ENCODE results near the gene ALKBH4. TPM values are rescaled to one million over a fixed set of nuclear protein-coding genes. Genes with fewer than 3 reads are reported as not detected.

The ALKBH4 gene
- total RNA-seq, 2 experiments from 2014 or later, result 2.9 to 3.5 TPM

DNA sequence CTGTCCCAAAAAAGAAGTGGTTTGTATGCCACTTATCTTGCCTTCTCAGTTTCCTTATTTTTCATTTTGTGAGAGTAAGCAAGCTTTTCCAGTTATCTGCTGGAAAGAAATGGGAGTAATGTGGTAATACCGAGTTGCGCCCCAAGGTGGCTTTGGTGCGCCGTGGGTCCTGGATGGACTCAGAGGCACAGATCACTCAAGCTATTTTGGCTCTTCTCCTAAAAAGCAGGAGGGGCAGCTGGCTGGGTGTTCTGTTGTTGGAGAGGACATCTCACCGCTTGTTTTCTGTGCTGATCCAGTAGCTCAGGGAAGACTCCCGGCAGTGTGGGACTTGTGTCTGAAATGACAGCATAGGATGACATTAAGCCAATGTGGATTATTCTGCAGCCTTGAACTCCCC lies 52.1 kb downstream of the ALKBH4 start:
- no peaks in the 10 kb centered on the region for H3K9me3 Mint-ChIP-seq
- H3K4me1 ChIP-seq (ENCODE audit: insufficient read depth, low read length), result peaks cover 39% of the 10 kb centered on the region
- H3K36me3 Mint-ChIP-seq (ENCODE audit: low read depth), result peaks cover 81% of the 10 kb centered on the region
- H3K36me3 ChIP-seq (ENCODE audit: insufficient read depth, low read length), result peaks cover 30% of the 10 kb centered on the region
- CTCF ChIA-PET, result interaction anchor here (0.8 to 3.2 kb wide), 13 partner anchors 14 to 61 kb away, joined by 3 to 43 read pairs (median 6); partner anchors contain the start of genes ALKBH4, LRWD1, ORAI2 and PRKRIP1
- no peak overlapping the region for H3K27ac ChIP-seq (ENCODE audit: low read depth in 1 of 2, low read length in 2 of 2)
- intact Hi-C loops (cut with DNase I, micrococcal nuclease), result loop anchor here (1.0 to 2.0 kb wide), 2 partner anchors 38 kb away; no protein-coding TSS in a partner anchor
- H3K4me1 Mint-ChIP-seq (ENCODE audit: low read depth), result peaks cover 36% of the 10 kb centered on the region
- POLR2A ChIA-PET, result interaction anchor here (1.1 to 1.4 kb wide), 8 partner anchors 14 to 55 kb away, joined by 3 to 9 read pairs (median 6); partner anchors contain the start of genes ORAI2 and PRKRIP1
- peaks cover 0 to 3% of the 10 kb centered on the region in 2 experiments for H3K9me3 ChIP-seq (ENCODE audit: control insufficient read depth in 1 of 2, insufficient read depth in 1 of 2, low read length in 2 of 2)
- H3K27me3 ChIP-seq (ENCODE audit: control insufficient read depth in 1 of 2, insufficient read depth in 2 of 2, low read length in 2 of 2), result no peaks in the 10 kb centered on the region
- H3K27ac Mint-ChIP-seq, result peak overlapping the region; percentile 39
- H3K4me3 Mint-ChIP-seq, result no peak overlapping the region
- TF ChIP-seq, protein P1, sequence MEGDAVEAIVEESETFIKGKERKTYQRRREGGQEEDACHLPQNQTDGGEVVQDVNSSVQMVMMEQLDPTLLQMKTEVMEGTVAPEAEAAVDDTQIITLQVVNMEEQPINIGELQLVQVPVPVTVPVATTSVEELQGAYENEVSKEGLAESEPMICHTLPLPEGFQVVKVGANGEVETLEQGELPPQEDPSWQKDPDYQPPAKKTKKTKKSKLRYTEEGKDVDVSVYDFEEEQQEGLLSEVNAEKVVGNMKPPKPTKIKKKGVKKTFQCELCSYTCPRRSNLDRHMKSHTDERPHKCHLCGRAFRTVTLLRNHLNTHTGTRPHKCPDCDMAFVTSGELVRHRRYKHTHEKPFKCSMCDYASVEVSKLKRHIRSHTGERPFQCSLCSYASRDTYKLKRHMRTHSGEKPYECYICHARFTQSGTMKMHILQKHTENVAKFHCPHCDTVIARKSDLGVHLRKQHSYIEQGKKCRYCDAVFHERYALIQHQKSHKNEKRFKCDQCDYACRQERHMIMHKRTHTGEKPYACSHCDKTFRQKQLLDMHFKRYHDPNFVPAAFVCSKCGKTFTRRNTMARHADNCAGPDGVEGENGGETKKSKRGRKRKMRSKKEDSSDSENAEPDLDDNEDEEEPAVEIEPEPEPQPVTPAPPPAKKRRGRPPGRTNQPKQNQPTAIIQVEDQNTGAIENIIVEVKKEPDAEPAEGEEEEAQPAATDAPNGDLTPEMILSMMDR (IDR thresholded peaks at IDR 0.05), result peak; percentile 67
- DNase-seq, result peak; percentile 29 to 75 (median 48)
- H3K27me3 Mint-ChIP-seq, result no peaks in the 10 kb centered on the region
- peak; percentile 48 for ATAC-seq (ENCODE audit: poor library complexity)
- no peak overlapping the region for H3K4me3 ChIP-seq (ENCODE audit: low read length)

GRCh38 chr7:102410918-102411317 lies 53.7 kb downstream of the ALKBH4 start:
- peaks cover 23% of the 10 kb centered on the region for H3K4me1 ChIP-seq (ENCODE audit: insufficient read depth, low read length)
- ATAC-seq (ENCODE audit: poor library complexity), result no peak

DNA sequence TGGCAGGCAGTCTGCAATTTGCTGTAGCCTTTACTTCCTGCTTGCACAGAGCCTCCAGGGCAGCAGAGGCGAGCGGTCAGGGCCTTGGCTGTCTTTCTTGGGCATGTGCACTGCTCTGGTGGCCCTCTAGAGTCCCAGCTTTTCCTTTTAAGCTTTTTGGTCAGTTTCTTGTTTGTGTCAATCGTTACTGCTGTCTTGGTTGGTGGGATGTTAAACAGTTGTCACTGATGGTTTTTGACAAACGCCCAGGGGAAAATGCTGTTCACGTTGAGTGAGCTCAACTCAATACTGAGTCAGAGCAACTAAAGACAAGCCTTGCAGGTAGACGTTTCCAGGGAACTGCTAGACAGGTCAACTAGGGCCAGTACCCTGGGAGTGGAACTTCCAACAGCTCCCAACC lies 54.5 kb downstream of the ALKBH4 start:
- H3K4me1 Mint-ChIP-seq (ENCODE audit: low read depth), result peaks cover 14% of the 10 kb centered on the region
- H3K27me3 Mint-ChIP-seq, result no peaks in the 10 kb centered on the region
- H3K27me3 ChIP-seq (ENCODE audit: control insufficient read depth in 1 of 2, insufficient read depth in 2 of 2, low read length in 2 of 2), result no peaks in the 10 kb centered on the region
- peaks cover 47% of the 10 kb centered on the region for H3K36me3 ChIP-seq (ENCODE audit: insufficient read depth, low read length)
- intact Hi-C loops (cut with DNase I, micrococcal nuclease), result no loop called here
- POLR2A ChIA-PET, result interaction anchor here (0.6 to 1.4 kb wide), 3 partner anchors 12 to 16 kb away, joined by 3 read pairs; no protein-coding TSS in a partner anchor
- no peaks in the 10 kb centered on the region for H3K9me3 Mint-ChIP-seq
- DNase-seq (no peak), ATAC-seq (ENCODE audit: poor library complexity) (no peak)
- no peak overlapping the region for H3K4me3 Mint-ChIP-seq
- H3K27ac Mint-ChIP-seq, result no peak overlapping the region
- TF ChIP-seq, protein P1 (IDR thresholded peaks at IDR 0.05), result no peak
- no peak overlapping the region for H3K4me3 ChIP-seq (ENCODE audit: low read length)
- H3K27ac ChIP-seq (ENCODE audit: low read depth in 1 of 2, low read length in 2 of 2), result no peak overlapping the region
- H3K9me3 ChIP-seq (ENCODE audit: control insufficient read depth in 1 of 2, insufficient read depth in 1 of 2, low read length in 2 of 2), result peaks cover 0 to 3% of the 10 kb centered on the region in 2 experiments
- CTCF ChIA-PET, result interaction anchor here (0.6 to 1.4 kb wide), 2 partner anchors 40 to 1041 kb away, joined by 3 to 8 read pairs; no protein-coding TSS in a partner anchor
- H3K4me1 ChIP-seq (ENCODE audit: insufficient read depth, low read length), result peaks cover 15% of the 10 kb centered on the region
- H3K36me3 Mint-ChIP-seq (ENCODE audit: low read depth), result peaks cover 87% of the 10 kb centered on the region

More at GRCh38 chr7:102410918-102411317, 53.7 kb downstream of the ALKBH4 start:
- Mint-ChIP-seq H3K9me3 (no peaks in the 10 kb centered on the region), H3K36me3 (ENCODE audit: low read depth) (peaks cover 87% of the 10 kb centered on the region), H3K4me3 (no peak overlapping the region), H3K27me3 (no peaks in the 10 kb centered on the region), H3K4me1 (ENCODE audit: low read depth) (peaks cover 22% of the 10 kb centered on the region), H3K27ac (peak overlapping the region; percentile 30)
- ChIA-PET POLR2A (no interaction called here), CTCF (interaction anchor here (1.4 to 2.3 kb wide), 2 partner anchors 24 to 39 kb away, joined by 8 to 11 read pairs; no protein-coding TSS in a partner anchor)
- Histone ChIP-seq H3K27ac (ENCODE audit: low read depth in 1 of 2, low read length in 2 of 2) (no peak overlapping the region), H3K36me3 (ENCODE audit: insufficient read depth, low read length) (peaks cover 39% of the 10 kb centered on the region), H3K27me3 (ENCODE audit: control insufficient read depth in 1 of 2, insufficient read depth in 2 of 2, low read length in 2 of 2) (no peaks in the 10 kb centered on the region), H3K9me3 (ENCODE audit: control insufficient read depth in 1 of 2, insufficient read depth in 1 of 2, low read length in 2 of 2) (peaks cover 0 to 3% of the 10 kb centered on the region in 2 experiments), H3K4me3 (ENCODE audit: low read length) (no peak overlapping the region)
- intact Hi-C loops (cut with DNase I, micrococcal nuclease), result no loop called here
- TF ChIP-seq, protein P1 (IDR thresholded peaks at IDR 0.05), result no peak
- no peak for DNase-seq

Measured in CD4-positive, alpha-beta T cell (primary cell).